K562 (cell line): Measurements from ENCODE around the gene JPT1. TPM values are rescaled to one million over a fixed set of nuclear protein-coding genes. Genes with fewer than 3 reads are reported as not detected.

Experiments used
- polyA plus RNA-seq, 8 experiments: library from polyadenylated mRNA; depleted of rRNA in 4 of 8; stranded (reverse) in 5 of 8; unstranded in 3 of 8; fragments of >200 nt; fragmentation: Nextera tagmentation in 2 of 8; fragmentation: Illumina TruSeq in 1 of 8; extraction: Ambion mirVana in 2 of 8; extraction: Trizol in 1 of 8; gene quantifications; 2 replicates each; pipeline versions ENCODE4 v1.2.1 to v1.2.3, GENCODE V29; 2011 to 2014; ENCODE audit warnings: inconsistent platforms in 1 of 8, missing spikeins in 1 of 8
- total RNA-seq, 7 experiments: library from RNA; depleted of rRNA in 6 of 7; stranded (reverse); fragments of >200 nt in 6 of 7; fragmentation: Illumina TruSeq in 2 of 7; extraction: Trizol in 2 of 7; gene quantifications; 2 replicates each; pipeline versions ENCODE4 v1.2.1 to v1.2.3, GENCODE V29; 2011 to 2021; ENCODE audit warnings: low replicate concordance in 1 of 7
- TF ChIP-seq, protein P1 (sequence below): fragments of 200-600 bp; sonication (generic); IDR thresholded peaks from one replicate; pipeline ENCODE4 v1.6.1; 2012; ENCODE audit warnings: mild to moderate bottlenecking, low read depth, low read length, inconsistent platforms
- TF ChIP-seq, protein P2 (sequence below): fragments of 250-450 bp; sonication (Bioruptor Pico); IDR thresholded peaks from 2 replicates; pipeline ENCODE4 v1.9.0; 2021; ENCODE audit warnings: mild to moderate bottlenecking

JPT1 gene
- total and polyA plus RNA-seq, 9 of the 15 experiments (the other 6 are each of a cell fraction or from before 2014, with no cell fraction given): 56.7 to 292 (median 144) TPM

DNA sequence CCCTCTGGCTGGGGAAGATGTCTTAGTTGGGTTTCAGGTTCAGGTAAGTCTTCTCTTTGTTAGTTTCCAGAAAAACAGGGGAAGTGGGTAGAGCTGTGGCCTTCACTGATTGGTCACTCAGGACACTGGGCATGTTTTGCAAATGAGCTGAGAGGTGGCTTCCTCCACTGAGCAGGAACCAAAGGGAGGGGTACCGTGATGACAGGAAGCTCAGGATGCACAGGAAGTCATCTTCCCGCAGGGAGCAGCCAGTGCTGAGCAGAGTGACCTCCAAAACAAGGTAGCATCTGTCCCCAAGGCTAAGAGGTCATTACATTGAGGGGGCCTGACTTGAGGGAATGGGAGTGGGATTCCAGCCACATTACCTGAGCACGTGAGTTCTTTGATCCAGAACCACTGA lies 28.3 kb downstream of the JPT1 start (continued):
- TF ChIP-seq, protein P1, sequence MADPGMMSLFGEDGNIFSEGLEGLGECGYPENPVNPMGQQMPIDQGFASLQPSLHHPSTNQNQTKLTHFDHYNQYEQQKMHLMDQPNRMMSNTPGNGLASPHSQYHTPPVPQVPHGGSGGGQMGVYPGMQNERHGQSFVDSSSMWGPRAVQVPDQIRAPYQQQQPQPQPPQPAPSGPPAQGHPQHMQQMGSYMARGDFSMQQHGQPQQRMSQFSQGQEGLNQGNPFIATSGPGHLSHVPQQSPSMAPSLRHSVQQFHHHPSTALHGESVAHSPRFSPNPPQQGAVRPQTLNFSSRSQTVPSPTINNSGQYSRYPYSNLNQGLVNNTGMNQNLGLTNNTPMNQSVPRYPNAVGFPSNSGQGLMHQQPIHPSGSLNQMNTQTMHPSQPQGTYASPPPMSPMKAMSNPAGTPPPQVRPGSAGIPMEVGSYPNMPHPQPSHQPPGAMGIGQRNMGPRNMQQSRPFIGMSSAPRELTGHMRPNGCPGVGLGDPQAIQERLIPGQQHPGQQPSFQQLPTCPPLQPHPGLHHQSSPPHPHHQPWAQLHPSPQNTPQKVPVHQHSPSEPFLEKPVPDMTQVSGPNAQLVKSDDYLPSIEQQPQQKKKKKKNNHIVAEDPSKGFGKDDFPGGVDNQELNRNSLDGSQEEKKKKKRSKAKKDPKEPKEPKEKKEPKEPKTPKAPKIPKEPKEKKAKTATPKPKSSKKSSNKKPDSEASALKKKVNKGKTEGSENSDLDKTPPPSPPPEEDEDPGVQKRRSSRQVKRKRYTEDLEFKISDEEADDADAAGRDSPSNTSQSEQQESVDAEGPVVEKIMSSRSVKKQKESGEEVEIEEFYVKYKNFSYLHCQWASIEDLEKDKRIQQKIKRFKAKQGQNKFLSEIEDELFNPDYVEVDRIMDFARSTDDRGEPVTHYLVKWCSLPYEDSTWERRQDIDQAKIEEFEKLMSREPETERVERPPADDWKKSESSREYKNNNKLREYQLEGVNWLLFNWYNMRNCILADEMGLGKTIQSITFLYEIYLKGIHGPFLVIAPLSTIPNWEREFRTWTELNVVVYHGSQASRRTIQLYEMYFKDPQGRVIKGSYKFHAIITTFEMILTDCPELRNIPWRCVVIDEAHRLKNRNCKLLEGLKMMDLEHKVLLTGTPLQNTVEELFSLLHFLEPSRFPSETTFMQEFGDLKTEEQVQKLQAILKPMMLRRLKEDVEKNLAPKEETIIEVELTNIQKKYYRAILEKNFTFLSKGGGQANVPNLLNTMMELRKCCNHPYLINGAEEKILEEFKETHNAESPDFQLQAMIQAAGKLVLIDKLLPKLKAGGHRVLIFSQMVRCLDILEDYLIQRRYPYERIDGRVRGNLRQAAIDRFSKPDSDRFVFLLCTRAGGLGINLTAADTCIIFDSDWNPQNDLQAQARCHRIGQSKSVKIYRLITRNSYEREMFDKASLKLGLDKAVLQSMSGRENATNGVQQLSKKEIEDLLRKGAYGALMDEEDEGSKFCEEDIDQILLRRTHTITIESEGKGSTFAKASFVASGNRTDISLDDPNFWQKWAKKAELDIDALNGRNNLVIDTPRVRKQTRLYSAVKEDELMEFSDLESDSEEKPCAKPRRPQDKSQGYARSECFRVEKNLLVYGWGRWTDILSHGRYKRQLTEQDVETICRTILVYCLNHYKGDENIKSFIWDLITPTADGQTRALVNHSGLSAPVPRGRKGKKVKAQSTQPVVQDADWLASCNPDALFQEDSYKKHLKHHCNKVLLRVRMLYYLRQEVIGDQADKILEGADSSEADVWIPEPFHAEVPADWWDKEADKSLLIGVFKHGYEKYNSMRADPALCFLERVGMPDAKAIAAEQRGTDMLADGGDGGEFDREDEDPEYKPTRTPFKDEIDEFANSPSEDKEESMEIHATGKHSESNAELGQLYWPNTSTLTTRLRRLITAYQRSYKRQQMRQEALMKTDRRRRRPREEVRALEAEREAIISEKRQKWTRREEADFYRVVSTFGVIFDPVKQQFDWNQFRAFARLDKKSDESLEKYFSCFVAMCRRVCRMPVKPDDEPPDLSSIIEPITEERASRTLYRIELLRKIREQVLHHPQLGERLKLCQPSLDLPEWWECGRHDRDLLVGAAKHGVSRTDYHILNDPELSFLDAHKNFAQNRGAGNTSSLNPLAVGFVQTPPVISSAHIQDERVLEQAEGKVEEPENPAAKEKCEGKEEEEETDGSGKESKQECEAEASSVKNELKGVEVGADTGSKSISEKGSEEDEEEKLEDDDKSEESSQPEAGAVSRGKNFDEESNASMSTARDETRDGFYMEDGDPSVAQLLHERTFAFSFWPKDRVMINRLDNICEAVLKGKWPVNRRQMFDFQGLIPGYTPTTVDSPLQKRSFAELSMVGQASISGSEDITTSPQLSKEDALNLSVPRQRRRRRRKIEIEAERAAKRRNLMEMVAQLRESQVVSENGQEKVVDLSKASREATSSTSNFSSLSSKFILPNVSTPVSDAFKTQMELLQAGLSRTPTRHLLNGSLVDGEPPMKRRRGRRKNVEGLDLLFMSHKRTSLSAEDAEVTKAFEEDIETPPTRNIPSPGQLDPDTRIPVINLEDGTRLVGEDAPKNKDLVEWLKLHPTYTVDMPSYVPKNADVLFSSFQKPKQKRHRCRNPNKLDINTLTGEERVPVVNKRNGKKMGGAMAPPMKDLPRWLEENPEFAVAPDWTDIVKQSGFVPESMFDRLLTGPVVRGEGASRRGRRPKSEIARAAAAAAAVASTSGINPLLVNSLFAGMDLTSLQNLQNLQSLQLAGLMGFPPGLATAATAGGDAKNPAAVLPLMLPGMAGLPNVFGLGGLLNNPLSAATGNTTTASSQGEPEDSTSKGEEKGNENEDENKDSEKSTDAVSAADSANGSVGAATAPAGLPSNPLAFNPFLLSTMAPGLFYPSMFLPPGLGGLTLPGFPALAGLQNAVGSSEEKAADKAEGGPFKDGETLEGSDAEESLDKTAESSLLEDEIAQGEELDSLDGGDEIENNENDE: no peak
- TF ChIP-seq, protein P2, sequence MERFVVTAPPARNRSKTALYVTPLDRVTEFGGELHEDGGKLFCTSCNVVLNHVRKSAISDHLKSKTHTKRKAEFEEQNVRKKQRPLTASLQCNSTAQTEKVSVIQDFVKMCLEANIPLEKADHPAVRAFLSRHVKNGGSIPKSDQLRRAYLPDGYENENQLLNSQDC (CRISPR knock-in tag): no peak
